ENCODE results near the gene PPEF1. TPM values are rescaled to one million over a fixed set of nuclear protein-coding genes. Genes with fewer than 3 reads are reported as not detected.
A peak's percentile ranks its signal among the peaks of the same experiment; 100 is the strongest.

The PPEF1 gene
- total RNA-seq, 1 donor from 2014 or later = 0.26 TPM

DNA sequence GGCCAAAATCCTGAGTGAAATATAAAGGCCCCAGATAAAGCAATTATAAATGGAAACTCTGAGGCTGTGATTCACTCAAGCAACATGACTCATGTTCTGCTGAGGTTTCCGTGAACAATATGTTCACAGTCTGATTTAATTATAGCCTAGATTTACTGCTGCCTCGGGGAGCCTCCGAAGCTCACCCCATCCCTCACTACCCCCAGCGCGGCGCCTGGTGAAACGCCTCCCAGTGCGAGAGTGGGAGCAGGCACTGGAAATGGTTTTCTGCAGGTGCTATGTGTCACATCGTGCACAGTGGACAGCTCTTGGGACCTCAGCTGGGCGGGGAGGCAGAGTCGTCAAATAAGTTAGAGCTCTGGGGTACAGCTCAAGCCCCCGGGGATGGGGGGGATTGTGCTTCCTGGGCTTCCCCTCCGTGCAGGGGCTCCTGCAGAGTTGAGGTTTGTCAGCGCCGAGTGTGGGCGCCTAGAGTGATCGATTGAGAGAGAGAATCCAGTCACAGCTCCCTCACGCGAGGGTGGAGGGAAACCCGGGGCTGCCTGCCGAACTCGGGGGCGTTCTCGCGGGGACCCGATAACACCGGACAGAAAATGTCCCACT is 165.8 kb downstream of the PPEF1 start:
- no peak overlapping the region for H3K27ac ChIP-seq
- no peaks in the 10 kb centered on the region for H3K36me3 ChIP-seq
- H3K27me3 ChIP-seq = no peaks in the 10 kb centered on the region
- no peaks in the 10 kb centered on the region for H3K4me1 ChIP-seq
- Mint-ChIP-seq H3K27me3 (ENCODE audit: insufficient read depth, low read depth) (peaks cover 2% of the 10 kb centered on the region), H3K4me1 (no peaks in the 10 kb centered on the region), H3K4me3 (no peak overlapping the region), H3K36me3 (no peaks in the 10 kb centered on the region), H3K27ac (no peak overlapping the region), H3K9me3 (peaks cover 13% of the 10 kb centered on the region)
- H2AFZ ChIP-seq (replicated peaks) = no peak overlapping the region
- no peaks in the 10 kb centered on the region for H3F3A ChIP-seq (ENCODE audit: low read depth)
- H3K4me3 ChIP-seq = no peak overlapping the region
- H3K9me3 ChIP-seq (ENCODE audit: low read depth) = peaks cover 4% of the 10 kb centered on the region
- H3K79me2 ChIP-seq (ENCODE audit: low read depth) = no peaks in the 10 kb centered on the region
- TF ChIP-seq EZH2 (IDR thresholded peaks at IDR 0.05) (no peak), EZH2phosphoT487 (IDR thresholded peaks at IDR 0.05) (no peak)
- TF ChIP-seq, protein P1, sequence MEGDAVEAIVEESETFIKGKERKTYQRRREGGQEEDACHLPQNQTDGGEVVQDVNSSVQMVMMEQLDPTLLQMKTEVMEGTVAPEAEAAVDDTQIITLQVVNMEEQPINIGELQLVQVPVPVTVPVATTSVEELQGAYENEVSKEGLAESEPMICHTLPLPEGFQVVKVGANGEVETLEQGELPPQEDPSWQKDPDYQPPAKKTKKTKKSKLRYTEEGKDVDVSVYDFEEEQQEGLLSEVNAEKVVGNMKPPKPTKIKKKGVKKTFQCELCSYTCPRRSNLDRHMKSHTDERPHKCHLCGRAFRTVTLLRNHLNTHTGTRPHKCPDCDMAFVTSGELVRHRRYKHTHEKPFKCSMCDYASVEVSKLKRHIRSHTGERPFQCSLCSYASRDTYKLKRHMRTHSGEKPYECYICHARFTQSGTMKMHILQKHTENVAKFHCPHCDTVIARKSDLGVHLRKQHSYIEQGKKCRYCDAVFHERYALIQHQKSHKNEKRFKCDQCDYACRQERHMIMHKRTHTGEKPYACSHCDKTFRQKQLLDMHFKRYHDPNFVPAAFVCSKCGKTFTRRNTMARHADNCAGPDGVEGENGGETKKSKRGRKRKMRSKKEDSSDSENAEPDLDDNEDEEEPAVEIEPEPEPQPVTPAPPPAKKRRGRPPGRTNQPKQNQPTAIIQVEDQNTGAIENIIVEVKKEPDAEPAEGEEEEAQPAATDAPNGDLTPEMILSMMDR (IDR thresholded peaks at IDR 0.05) = no peak
- H3K4me2 ChIP-seq = no peak overlapping the region
- no peaks in the 10 kb centered on the region for H4K20me1 ChIP-seq (ENCODE audit: low read depth)
- DNase-seq (ENCODE audit: low spot score) = no peak
- no peak overlapping the region for H3K9ac ChIP-seq

DNA sequence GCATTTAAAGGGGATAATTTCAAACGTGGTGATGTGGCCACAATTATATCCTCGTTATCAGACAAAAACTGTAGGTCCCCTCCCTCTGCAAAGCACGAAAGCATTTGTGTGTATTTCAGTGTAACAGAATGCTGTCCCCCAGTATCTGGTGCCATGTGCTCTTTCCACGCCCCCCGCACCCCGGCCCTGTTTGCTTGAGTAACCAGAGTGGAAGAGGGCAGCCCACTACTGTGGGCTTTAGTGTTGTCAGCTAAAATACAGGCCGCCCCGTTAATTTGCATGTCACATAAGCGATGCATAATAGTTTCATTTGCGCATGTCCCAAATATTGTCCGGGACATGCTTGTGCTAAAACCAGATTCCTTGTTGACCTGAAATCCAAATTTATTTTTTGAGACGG is 166.4 kb downstream of the PPEF1 start:
- Histone ChIP-seq H3K4me2 (no peak overlapping the region), H3K4me1 (no peaks in the 10 kb centered on the region), H3K9ac (no peak overlapping the region), H3K36me3 (no peaks in the 10 kb centered on the region), H2AFZ (replicated peaks) (no peak overlapping the region), H3F3A (ENCODE audit: low read depth) (no peaks in the 10 kb centered on the region), H4K20me1 (ENCODE audit: low read depth) (no peaks in the 10 kb centered on the region), H3K79me2 (ENCODE audit: low read depth) (no peaks in the 10 kb centered on the region), H3K27ac (no peak overlapping the region), H3K27me3 (no peaks in the 10 kb centered on the region), H3K9me3 (ENCODE audit: low read depth) (peaks cover 4% of the 10 kb centered on the region), H3K4me3 (no peak overlapping the region)
- no peak for DNase-seq (ENCODE audit: low spot score)
- Mint-ChIP-seq H3K36me3 (no peaks in the 10 kb centered on the region), H3K4me1 (no peaks in the 10 kb centered on the region), H3K4me3 (no peak overlapping the region), H3K27ac (no peak overlapping the region), H3K27me3 (ENCODE audit: insufficient read depth, low read depth) (peaks cover 2% of the 10 kb centered on the region), H3K9me3 (peaks cover 17% of the 10 kb centered on the region)
- TF ChIP-seq, protein P1 (IDR thresholded peaks at IDR 0.05) = no peak
- no peak for TF ChIP-seq EZH2 (IDR thresholded peaks at IDR 0.05)
- TF ChIP-seq EZH2phosphoT487 (IDR thresholded peaks at IDR 0.05) = no peak

DNA sequence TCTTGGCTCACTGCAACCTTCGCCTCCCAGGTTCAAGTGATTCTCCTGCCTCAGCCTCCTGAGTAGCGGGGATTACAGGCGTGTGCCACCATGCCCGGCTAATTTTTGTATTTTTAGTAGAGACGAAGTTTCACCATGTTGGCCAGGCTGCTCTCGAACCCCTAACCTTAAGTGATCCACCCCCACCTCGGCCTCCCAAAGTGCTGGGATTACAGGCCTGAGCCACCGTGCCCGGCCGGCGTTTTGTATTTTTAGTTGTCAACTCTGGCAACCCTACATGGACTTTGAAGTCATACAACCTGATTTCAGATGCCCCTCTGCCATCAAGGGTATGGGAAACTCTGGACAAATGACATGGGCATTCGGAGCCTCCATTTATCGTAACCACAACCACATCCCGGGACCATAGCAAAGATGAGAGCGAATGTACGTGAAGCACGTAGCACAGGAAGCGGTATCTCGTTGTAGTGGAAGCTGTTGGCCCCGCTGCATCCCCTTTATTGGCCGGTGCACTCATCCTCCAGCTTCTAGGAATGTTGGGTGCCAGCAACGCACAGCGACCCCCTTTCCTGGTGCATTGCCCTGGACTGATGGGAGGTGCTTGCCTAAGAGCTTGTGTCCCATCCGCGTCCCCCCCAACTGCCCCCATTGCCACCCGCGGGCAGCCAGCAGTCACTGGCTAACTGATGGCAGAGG is 167.3 kb downstream of the PPEF1 start:
- H3K4me3 Mint-ChIP-seq = peak overlapping the region; percentile 24
- Histone ChIP-seq H3K27ac (no peak overlapping the region), H3K4me1 (no peaks in the 10 kb centered on the region), H3K27me3 (no peaks in the 10 kb centered on the region), H3K4me2 (no peak overlapping the region), H3K9ac (no peak overlapping the region), H3K79me2 (ENCODE audit: low read depth) (no peaks in the 10 kb centered on the region), H4K20me1 (ENCODE audit: low read depth) (no peaks in the 10 kb centered on the region), H3K4me3 (no peak overlapping the region), H3F3A (ENCODE audit: low read depth) (no peaks in the 10 kb centered on the region), H3K9me3 (ENCODE audit: low read depth) (peaks cover 4% of the 10 kb centered on the region), H3K36me3 (no peaks in the 10 kb centered on the region), H2AFZ (replicated peaks) (no peak overlapping the region)
- no peaks in the 10 kb centered on the region for H3K4me1 Mint-ChIP-seq
- no peaks in the 10 kb centered on the region for H3K36me3 Mint-ChIP-seq
- TF ChIP-seq, protein P1 (IDR thresholded peaks at IDR 0.05) = no peak
- no peak for TF ChIP-seq EZH2 (IDR thresholded peaks at IDR 0.05)
- no peak for TF ChIP-seq EZH2phosphoT487 (IDR thresholded peaks at IDR 0.05)
- H3K9me3 Mint-ChIP-seq = peaks cover 17% of the 10 kb centered on the region
- DNase-seq (ENCODE audit: low spot score) = no peak
- peaks cover 2% of the 10 kb centered on the region for H3K27me3 Mint-ChIP-seq (ENCODE audit: insufficient read depth, low read depth)
- H3K27ac Mint-ChIP-seq = no peak overlapping the region

Data from neural progenitor cell (in vitro differentiated cells).